Mammary epithelial cell (primary cell): ENCODE measurements around the gene SPATA32.

Experiments
- EZH2 ChIP-seq: IDR thresholded peaks from 2 replicates; pipeline ENCODE4 v1.6.1; 2012; ENCODE audit warnings: low read length, inconsistent platforms, borderline replicate concordance
- TF ChIP-seq, protein P1 (sequence below), 2 donors: IDR thresholded peaks in 1 of 2; conservative IDR thresholded peaks in 1 of 2; 2 replicates each; pipeline ENCODE4 v1.5.1; 2011 to 2012; ENCODE audit warnings: inconsistent platforms in 2 of 2, low read length in 2 of 2, mild to moderate bottlenecking in 2 of 2, control low read depth in 1 of 2, low read depth in 1 of 2; ENCODE audit not compliant: insufficient read depth in 1 of 2; ENCODE audit errors: extremely low read depth in 1 of 2

DNA sequence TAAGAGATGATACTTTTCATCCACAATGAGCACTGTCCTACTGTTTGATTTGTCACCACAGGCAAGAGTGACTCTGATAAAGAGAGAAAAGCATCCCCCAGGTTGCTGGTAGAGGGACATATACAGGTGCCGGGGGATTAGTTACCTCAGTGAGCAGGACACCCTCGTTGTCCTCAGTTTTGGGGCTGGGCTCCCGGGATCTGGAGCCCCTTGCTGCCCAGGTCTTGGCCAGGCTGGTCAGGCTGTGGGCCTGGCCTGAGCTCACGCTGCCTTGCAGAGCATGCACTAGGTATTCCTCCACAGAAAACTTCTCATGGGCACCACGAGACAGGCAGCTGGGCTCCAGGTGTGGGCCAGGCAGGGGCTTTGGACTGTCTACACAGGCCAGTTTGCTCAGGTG lies 24.4 kb upstream of the SPATA32 start:
- TF ChIP-seq, protein P1, sequence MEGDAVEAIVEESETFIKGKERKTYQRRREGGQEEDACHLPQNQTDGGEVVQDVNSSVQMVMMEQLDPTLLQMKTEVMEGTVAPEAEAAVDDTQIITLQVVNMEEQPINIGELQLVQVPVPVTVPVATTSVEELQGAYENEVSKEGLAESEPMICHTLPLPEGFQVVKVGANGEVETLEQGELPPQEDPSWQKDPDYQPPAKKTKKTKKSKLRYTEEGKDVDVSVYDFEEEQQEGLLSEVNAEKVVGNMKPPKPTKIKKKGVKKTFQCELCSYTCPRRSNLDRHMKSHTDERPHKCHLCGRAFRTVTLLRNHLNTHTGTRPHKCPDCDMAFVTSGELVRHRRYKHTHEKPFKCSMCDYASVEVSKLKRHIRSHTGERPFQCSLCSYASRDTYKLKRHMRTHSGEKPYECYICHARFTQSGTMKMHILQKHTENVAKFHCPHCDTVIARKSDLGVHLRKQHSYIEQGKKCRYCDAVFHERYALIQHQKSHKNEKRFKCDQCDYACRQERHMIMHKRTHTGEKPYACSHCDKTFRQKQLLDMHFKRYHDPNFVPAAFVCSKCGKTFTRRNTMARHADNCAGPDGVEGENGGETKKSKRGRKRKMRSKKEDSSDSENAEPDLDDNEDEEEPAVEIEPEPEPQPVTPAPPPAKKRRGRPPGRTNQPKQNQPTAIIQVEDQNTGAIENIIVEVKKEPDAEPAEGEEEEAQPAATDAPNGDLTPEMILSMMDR (conservative IDR thresholded peaks at IDR 0.05 in 1 of 2, IDR thresholded peaks at IDR 0.05 in 1 of 2; ENCODE audit: extremely low read depth in 1 of 2, insufficient read depth in 1 of 2, low read depth in 1 of 2, low read length in 2 of 2): no peak
- no peak for TF ChIP-seq EZH2
